Breast epithelium (tissue), 4 donors: Measurements from ENCODE around the gene LYSMD3. TPM values are rescaled to one million over a fixed set of nuclear protein-coding genes. Genes with fewer than 3 reads are reported as not detected.
"Not testable (repeated sequence)": the region's sequence is repeated elsewhere in the genome, so short reads cannot be mapped to it uniquely, and the experiment has no call there.

Experiments used
- DNase-seq, 2 donors: peaks; one replicate each; pipeline ENCODE4 v3.0.0-alpha.2; 2019; ENCODE audit warnings: low spot score in 2 of 2
- H3K27ac ChIP-seq, 2 donors: fragments of 200-600 bp; sonication (generic) in 1 of 2; one replicate each; pipeline ENCODE4 v1.5.1; 2016 to 2019; ENCODE audit warnings: mild to moderate bottlenecking in 1 of 2
- H3K27me3 ChIP-seq, 2 donors: fragments of 200-600 bp; sonication (generic) in 1 of 2; one replicate each; pipeline versions ENCODE4 v1.5.1 to v1.6.0; 2017 to 2019; ENCODE audit warnings: control low read depth in 1 of 2, mild to moderate bottlenecking in 1 of 2
- H3K36me3 ChIP-seq: fragments of 200-600 bp; one replicate; pipeline ENCODE4 v1.5.1; 2019
- H3K4me1 ChIP-seq, 2 donors: fragments of 200-600 bp; sonication (generic); one replicate each; pipeline ENCODE4 v1.5.1; 2016 to 2019; ENCODE audit warnings: control low read depth in 1 of 2
- H3K4me3 ChIP-seq, 3 donors: fragments of 200-600 bp; sonication (generic); 1 replicate in 2 of 3; 2 replicates in 1 of 3; pipeline ENCODE4 v1.5.1; 2016 to 2019; ENCODE audit warnings: mild to moderate bottlenecking in 3 of 3, moderate library complexity in 2 of 3
- H3K9me3 ChIP-seq, 2 donors: fragments of 200-600 bp; sonication (generic) in 1 of 2; one replicate each; pipeline ENCODE4 v1.5.1; 2016 to 2019; ENCODE audit warnings: control low read depth in 1 of 2
- POLR2A ChIP-seq: fragments of 450-650 bp; IDR thresholded peaks from one replicate; pipeline ENCODE4 v1.6.1; 2016; ENCODE audit warnings: antibody characterized with exemption, mild to moderate bottlenecking, moderate library complexity
- POLR2AphosphoS5 ChIP-seq, 3 donors: sonication (generic); formaldehyde crosslinking; IDR thresholded peaks; one replicate each; pipeline ENCODE4 v1.6.1; 2017; ENCODE audit warnings: antibody characterized with exemption in 3 of 3
- intact Hi-C: fragments of 100-400 bp; cut with DNase I; formaldehyde crosslinking; loops from one replicate; pipeline ENCODE4 v1.15.1; 2023; ENCODE audit warnings: low total_unique reads
- total RNA-seq, 3 donors: library from RNA; depleted of rRNA; stranded (reverse); fragments of >200 nt; gene quantifications; one replicate each; pipeline ENCODE4 v1.1.0, GENCODE V29; 2016
- TF ChIP-seq, protein P1 (sequence below), 3 donors: fragments of 450-650 bp; IDR thresholded peaks; one replicate each; pipeline ENCODE4 v1.5.1; 2016 to 2017; ENCODE audit warnings: antibody characterized with exemption in 3 of 3, mild to moderate bottlenecking in 3 of 3, moderate library complexity in 3 of 3

The LYSMD3 gene
- 10 to 100 TPM; 11.5 to 19.3 (median 15.7) TPM for total RNA-seq

DNA sequence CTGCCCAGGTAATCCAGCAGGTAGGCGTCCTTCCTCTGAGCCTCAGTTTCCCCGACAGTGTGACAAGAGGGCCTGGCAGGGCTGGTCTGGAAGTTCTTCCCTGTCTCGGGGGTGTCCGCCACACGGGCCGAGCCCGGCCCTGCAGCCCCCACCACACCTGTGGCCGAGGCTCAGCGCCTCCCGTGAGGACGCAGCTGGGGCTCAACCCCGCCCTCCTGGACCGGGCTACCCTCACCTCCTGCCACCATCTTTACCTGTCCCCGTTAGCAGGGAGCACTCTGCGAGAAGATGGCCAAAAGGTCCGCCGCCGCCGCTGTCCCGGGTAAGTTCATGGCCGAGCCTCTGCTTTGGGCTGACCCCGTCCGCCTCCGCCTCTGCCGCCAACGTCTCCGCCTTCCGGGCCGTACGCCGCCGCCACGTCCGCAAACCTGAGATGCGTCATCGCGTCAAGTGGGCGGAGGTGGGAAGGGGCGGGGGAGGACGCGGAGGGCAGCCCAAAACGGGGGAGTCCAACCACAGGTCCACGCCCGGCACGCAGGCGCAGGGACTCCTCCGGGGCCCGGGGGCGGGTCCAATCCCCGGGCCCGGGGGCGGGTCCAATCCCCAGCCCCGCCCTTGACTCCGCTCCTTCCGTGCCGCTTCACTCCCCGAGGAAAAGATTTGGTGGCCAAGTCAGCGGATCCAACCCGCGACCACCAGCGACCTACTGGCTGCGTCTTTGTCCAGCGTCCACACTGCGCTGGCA is at the start of gene LYSMD3:
LYSMD3 (minus strand) TSS at position 391 of the 745 bp plus-strand sequence. CDS start 4,295 bp downstream, outside the sequence.
- no peaks in the 10 kb centered on the region for H3K36me3 ChIP-seq

DNA sequence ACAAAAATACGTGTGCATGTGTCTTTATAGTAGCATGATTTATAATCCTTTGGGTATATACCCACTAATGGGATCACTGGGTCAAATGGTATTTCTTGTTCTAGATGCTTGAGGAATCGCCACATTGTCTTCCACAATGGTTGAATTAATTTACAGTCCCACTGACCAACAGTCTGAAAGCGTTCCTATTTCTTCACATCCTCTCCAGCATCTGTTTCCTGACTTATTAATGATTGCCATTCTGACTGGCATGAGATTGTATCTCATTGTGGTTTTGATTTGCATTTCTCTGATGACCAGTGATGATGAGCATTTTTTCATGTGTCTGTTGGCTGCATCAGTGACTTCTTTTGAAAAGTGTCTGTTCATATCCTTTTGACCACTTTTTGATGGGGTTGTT is 47.2 kb upstream of the LYSMD3 start:
- H3K4me1 ChIP-seq, H3K36me3 ChIP-seq, H3K4me3 ChIP-seq, DNase-seq, intact Hi-C loops, H3K27me3 ChIP-seq, H3K27ac ChIP-seq: not testable (repeated sequence)
- H3K9me3 ChIP-seq = peaks cover 0 to 16% of the 10 kb centered on the region in 2 donors

More for the DNA sequence above, at the start of gene LYSMD3:
- peak; percentile 89 to 95 (median 92) for TF ChIP-seq POLR2AphosphoS5 (IDR thresholded peaks at IDR 0.05)
- TF ChIP-seq, protein P1, sequence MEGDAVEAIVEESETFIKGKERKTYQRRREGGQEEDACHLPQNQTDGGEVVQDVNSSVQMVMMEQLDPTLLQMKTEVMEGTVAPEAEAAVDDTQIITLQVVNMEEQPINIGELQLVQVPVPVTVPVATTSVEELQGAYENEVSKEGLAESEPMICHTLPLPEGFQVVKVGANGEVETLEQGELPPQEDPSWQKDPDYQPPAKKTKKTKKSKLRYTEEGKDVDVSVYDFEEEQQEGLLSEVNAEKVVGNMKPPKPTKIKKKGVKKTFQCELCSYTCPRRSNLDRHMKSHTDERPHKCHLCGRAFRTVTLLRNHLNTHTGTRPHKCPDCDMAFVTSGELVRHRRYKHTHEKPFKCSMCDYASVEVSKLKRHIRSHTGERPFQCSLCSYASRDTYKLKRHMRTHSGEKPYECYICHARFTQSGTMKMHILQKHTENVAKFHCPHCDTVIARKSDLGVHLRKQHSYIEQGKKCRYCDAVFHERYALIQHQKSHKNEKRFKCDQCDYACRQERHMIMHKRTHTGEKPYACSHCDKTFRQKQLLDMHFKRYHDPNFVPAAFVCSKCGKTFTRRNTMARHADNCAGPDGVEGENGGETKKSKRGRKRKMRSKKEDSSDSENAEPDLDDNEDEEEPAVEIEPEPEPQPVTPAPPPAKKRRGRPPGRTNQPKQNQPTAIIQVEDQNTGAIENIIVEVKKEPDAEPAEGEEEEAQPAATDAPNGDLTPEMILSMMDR (IDR thresholded peaks at IDR 0.05) = no peak
- TF ChIP-seq POLR2A = peak; percentile 71
- Histone ChIP-seq H3K9me3 (no peaks in the 10 kb centered on the region), H3K4me3 (peak within 1 kb of the TSS; percentile 77 to 94 (median 89)), H3K27ac (peak within 1 kb of the TSS; percentile 94 to 97), H3K27me3 (no peaks in the 10 kb centered on the region), H3K4me1 (no peaks in the 10 kb centered on the region)
- intact Hi-C loops = no loop called here
- DNase-seq = peak; percentile 96 to 97

DNA sequence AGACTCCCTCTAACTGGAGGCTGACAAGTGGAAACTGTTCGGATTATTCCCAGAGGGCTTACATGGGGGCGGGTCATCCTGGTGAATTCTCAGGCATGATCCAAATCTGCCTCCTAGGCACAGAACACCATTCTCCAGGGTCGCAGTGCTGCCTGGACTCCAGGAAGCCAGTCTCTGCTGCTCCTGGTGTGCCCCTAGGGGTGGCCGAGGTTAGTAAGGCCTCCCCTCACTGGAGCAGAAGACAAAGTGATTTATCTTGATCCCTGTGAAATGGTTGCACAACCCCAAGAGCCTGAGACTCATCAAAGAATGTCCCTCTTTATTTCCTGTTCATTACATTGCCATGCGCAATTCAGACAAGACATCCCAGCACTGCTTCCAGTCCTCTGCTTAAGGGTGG is 46.3 kb upstream of the LYSMD3 start:
- TF ChIP-seq POLR2AphosphoS5 (IDR thresholded peaks at IDR 0.05) (no peak), POLR2A (no peak)
- TF ChIP-seq, protein P1 (IDR thresholded peaks at IDR 0.05) = no peak
- DNase-seq = no peak
- intact Hi-C loops = no loop called here
- Histone ChIP-seq H3K9me3 (peaks cover 0 to 16% of the 10 kb centered on the region in 2 donors), H3K36me3 (no peaks in the 10 kb centered on the region), H3K27me3 (no peaks in the 10 kb centered on the region), H3K27ac (no peak overlapping the region), H3K4me1 (no peaks in the 10 kb centered on the region), H3K4me3 (no peak overlapping the region)

DNA sequence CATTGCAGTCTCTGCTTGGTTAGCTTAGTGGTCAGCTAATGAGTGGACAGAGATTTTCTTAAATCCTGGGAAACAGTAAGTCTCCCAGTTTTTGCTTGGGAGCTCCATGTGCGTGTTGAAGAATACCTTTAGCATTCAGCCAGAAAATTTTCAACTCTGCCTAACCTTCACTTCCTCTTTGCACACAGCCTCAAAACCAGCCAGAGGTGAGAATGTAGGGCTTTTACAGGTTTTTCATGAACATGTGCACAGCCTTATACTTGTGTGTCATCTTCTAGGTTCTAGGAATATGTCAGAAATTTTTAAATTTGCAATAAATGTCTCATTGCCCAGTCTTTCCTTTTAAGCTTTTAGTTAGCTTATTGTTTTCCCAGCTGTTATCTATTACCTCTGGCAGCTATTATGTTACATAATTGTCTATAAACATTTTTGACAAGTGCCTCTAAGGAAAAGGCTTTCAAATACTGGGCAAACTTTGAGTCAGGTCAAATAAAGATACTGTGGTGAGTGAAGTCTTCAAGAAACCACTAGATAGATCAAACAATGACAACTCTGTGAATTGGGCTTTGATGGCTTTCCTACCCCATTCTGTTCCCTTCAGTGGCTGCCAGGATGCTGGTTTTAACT is 41.9 kb upstream of the LYSMD3 start:
- no peak overlapping the region for H3K4me3 ChIP-seq
- H3K27ac ChIP-seq = no peak overlapping the region
- no peaks in the 10 kb centered on the region for H3K27me3 ChIP-seq
- no peaks in the 10 kb centered on the region for H3K9me3 ChIP-seq
- H3K36me3 ChIP-seq = no peaks in the 10 kb centered on the region
- no peak for DNase-seq
- no peak for TF ChIP-seq POLR2AphosphoS5 (IDR thresholded peaks at IDR 0.05)
- TF ChIP-seq, protein P1 (IDR thresholded peaks at IDR 0.05) = no peak
- TF ChIP-seq POLR2A = no peak
- intact Hi-C loops = no loop called here
- H3K4me1 ChIP-seq = no peaks in the 10 kb centered on the region

DNA sequence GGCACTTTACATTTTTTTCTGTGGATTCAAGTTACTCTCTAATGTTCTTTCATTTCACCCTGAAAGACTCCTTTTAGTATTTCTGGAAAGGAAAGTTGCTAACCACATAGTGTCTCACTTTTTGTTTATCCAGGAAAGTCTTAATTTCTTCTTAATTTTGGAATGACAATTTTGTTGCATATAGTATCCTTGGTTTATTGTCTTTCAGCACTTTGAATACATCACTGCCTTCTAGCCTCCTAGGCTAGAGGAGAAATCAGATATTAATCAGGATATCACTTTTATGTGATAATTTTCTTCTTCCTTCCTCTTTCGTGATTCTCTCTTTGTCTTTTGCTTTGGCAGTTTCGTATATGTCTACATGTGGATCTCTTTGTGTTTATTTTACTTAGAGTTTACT is 40.6 kb upstream of the LYSMD3 start:
- Histone ChIP-seq H3K36me3 (no peaks in the 10 kb centered on the region), H3K27me3 (no peaks in the 10 kb centered on the region), H3K27ac (no peak overlapping the region), H3K9me3 (no peaks in the 10 kb centered on the region), H3K4me3 (no peak overlapping the region), H3K4me1 (no peaks in the 10 kb centered on the region)
- TF ChIP-seq, protein P1 (IDR thresholded peaks at IDR 0.05) = no peak
- TF ChIP-seq POLR2A (no peak), POLR2AphosphoS5 (IDR thresholded peaks at IDR 0.05) (no peak)
- intact Hi-C loops = no loop called here
- DNase-seq = no peak
